ENCODE measurements around the gene FCGR2B.
"Not testable (repeated sequence)": the region's sequence is repeated elsewhere in the genome, so short reads cannot be mapped to it uniquely, and the experiment has no call there.

DNA sequence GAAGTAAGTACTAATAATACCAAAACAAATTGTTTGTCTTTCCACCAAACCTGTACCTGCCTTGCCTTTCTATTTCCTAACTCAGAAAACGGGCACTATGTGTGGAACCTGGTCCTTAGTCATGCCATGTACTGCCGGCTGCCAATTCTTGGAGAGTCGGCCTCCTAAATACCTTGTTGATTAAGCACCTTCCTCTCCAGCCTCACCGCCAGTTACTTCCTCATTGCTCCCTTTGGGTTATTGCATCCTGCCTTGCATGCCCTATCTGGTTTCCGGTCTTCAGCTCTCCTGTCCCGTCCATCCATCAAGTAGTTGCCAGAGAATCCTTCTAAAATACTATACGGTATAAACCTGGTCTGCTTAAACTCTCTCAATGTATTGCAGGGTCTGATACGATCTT is 40.9 kb upstream of the FCGR2B start:
- not testable (repeated sequence) for TF ChIP-seq CREB5 (CRISPR knock-in tag; IDR thresholded peaks at IDR 0.05; ENCODE audit: low read depth); ZFP3 (CRISPR knock-in tag; IDR thresholded peaks at IDR 0.05)

All from SK-N-SH treated with all-trans-retinoic acid at 6 μM for 48 hours (cell line).